Adrenal gland (tissue), 12 donors: ENCODE data around the gene SMARCAD1. TPM values are rescaled to one million over a fixed set of nuclear protein-coding genes. Genes with fewer than 3 reads are reported as not detected.

Source experiments
- DNase-seq, 7 donors: peaks; one replicate each; pipeline ENCODE4 v3.0.0-alpha.2; 2019 to 2020
- H3K27ac ChIP-seq, 5 donors: fragments of 200-600 bp; sonication (generic) in 4 of 5; 1 replicate in 3 of 5; 2 replicates in 2 of 5; pipeline versions ENCODE4 v1.5.1 to v1.8.0; 2016 to 2020; ENCODE audit warnings: mild to moderate bottlenecking in 1 of 5
- H3K27me3 ChIP-seq: fragments of 200-600 bp; 2 replicates; pipeline ENCODE4 v1.8.0; 2021
- H3K36me3 ChIP-seq, 2 donors: fragments of 200-600 bp; replicated peaks in 1 of 2; 1 replicate in 1 of 2; 2 replicates in 1 of 2; pipeline versions ENCODE4 v1.5.1 to v1.8.0; 2018 to 2022
- H3K4me1 ChIP-seq, 2 donors: fragments of 200-600 bp; replicated peaks in 1 of 2; 1 replicate in 1 of 2; 2 replicates in 1 of 2; pipeline versions ENCODE4 v1.5.1 to v1.8.0; 2018 to 2021
- H3K4me3 ChIP-seq, 4 donors: fragments of 200-600 bp; sonication (generic) in 3 of 4; one replicate each; pipeline ENCODE4 v1.5.1; 2016 to 2018
- H3K9me3 ChIP-seq, 3 donors: fragments of 200-600 bp; sonication (generic) in 1 of 3; replicated peaks in 1 of 3; 1 replicate in 2 of 3; 2 replicates in 1 of 3; pipeline versions ENCODE4 v1.5.1 to v1.8.0; 2016 to 2021
- CTCF ChIP-seq, 6 experiments: fragments of 450-650 bp in 4 of 6; fragments of 200-600 bp in 2 of 6; sonication (generic) in 1 of 6; IDR thresholded peaks; 1 replicate in 5 of 6; 2 replicates in 1 of 6; pipeline versions ENCODE4 v1.5.1 to v1.8.0; 2016 to 2021; ENCODE audit warnings: antibody characterized with exemption in 6 of 6, mild to moderate bottlenecking in 2 of 6, moderate library complexity in 1 of 6
- POLR2A ChIP-seq, 2 donors: fragments of 450-650 bp; IDR thresholded peaks; one replicate each; pipeline ENCODE4 v1.6.1; 2017; ENCODE audit warnings: antibody characterized with exemption in 2 of 2, mild to moderate bottlenecking in 2 of 2, moderate library complexity in 1 of 2
- WGBS, 4 donors: extraction: QIAGEN DNeasy Blood & Tissue Kit in 2 of 4; methylation state at CpG; one replicate each; pipeline versions ENCODE4 v1.1.5 to v1.1.7; 2013 to 2017; 5-methylcytosine and 5-hydroxymethylcytosine counted together
- intact Hi-C, 2 donors: fragments of 100-400 bp; cut with DNase I; formaldehyde crosslinking; loops; one replicate each; pipeline versions ENCODE4 v1.14.1 to v1.15.0; 2022 to 2023
- polyA plus RNA-seq, 3 donors: library from polyadenylated mRNA; stranded (reverse); fragments of 200-250 nt in 2 of 3; fragments of 350-450 nt in 1 of 3; fragmentation: Illumina TruSeq in 1 of 3; extraction: RNeasy Lipid Tissue Mini Kit (QIAGEN cat#74804) in 1 of 3; gene quantifications; one replicate each; pipeline ENCODE4 v1.2.3, GENCODE V29; 2013 to 2014
- total RNA-seq, 9 donors: library from RNA; depleted of rRNA in 4 of 9; stranded (reverse); fragments of >200 nt in 4 of 9; fragments of 120-200 nt in 1 of 9; fragmentation: NEBNext Ultra II Directional in 1 of 9; extraction: Animal tissue kit (Norgen Biotek cat#: 25700) in 1 of 9; gene quantifications; one replicate each; pipeline versions ENCODE4 v1.1.0 to v1.2.4, GENCODE V29; 2013 to 2023
- donor health status: healthy with polysubstance abuse.
- donor health status: Bipolar disorder and iron deficiency.
- donor health status: DM: yes; HTN: yes; CAD: no.
- donor health status: DM: no; HTN: no; CAD: no.
- donor health status: DM: no; HTN: no; CAD: no.
- donor health status: DM: yes; HTN: yes; CAD: no.

The SMARCAD1 gene
- total and polyA plus RNA-seq, 12 donors, result 9.0 to 51.9 (median 22.2) TPM

GRCh38 chr4:94216394-94216793 is 8.7 kb downstream of the SMARCAD1 start:
- Histone ChIP-seq H3K9me3 (no peaks in the 10 kb centered on the region), H3K27me3 (no peaks in the 10 kb centered on the region), H3K4me1 (no peaks in the 10 kb centered on the region), H3K36me3 (peaks cover 0 to 31% of the 10 kb centered on the region in 2 donors), H3K4me3 (no peak overlapping the region), H3K27ac (no peak overlapping the region)
- intact Hi-C loops, result no loop called here
- 96 to 98% (median 98%) methylated on average over 3 of the region's 3 CpGs for WGBS, 4 donors
- no peak for TF ChIP-seq POLR2A (IDR thresholded peaks at IDR 0.05)
- TF ChIP-seq CTCF (IDR thresholded peaks at IDR 0.05), result no peak
- DNase-seq, result no peak

GRCh38 chr4:94219402-94219801 is 11.7 kb downstream of the SMARCAD1 start:
- Histone ChIP-seq H3K27ac (no peak overlapping the region), H3K36me3 (peaks cover 0 to 10% of the 10 kb centered on the region in 2 donors), H3K9me3 (no peaks in the 10 kb centered on the region), H3K4me3 (no peak overlapping the region), H3K27me3 (no peaks in the 10 kb centered on the region), H3K4me1 (no peaks in the 10 kb centered on the region)
- intact Hi-C loops, result no loop called here
- no peak for DNase-seq
- 93 to 98% (median 95%) methylated on average over 3 of the region's 3 CpGs for WGBS, 4 donors
- TF ChIP-seq POLR2A (IDR thresholded peaks at IDR 0.05), result no peak
- no peak for TF ChIP-seq CTCF (IDR thresholded peaks at IDR 0.05)

DNA sequence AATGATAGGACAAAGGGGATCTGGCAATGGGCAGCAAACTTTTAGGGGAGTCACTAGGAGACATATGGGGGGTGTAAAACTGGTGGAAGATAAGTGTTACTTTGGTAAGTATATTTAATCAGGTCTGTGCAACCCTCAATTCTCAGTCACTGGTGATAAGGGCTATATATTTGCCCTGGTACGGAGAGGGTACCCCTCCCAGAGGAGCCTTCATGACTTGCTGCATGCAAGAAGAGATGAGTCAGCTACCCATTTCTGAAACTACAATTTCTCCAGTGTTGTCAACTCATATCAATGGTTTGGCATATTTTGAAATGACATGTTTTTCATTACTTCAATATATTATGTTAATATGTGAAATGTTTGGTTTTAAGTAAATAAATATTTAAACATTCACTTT is 14.3 kb downstream of the SMARCAD1 start:
- 72 to 90% (median 77%) methylated on average over 1 of the region's 1 CpG for WGBS, 4 donors

DNA sequence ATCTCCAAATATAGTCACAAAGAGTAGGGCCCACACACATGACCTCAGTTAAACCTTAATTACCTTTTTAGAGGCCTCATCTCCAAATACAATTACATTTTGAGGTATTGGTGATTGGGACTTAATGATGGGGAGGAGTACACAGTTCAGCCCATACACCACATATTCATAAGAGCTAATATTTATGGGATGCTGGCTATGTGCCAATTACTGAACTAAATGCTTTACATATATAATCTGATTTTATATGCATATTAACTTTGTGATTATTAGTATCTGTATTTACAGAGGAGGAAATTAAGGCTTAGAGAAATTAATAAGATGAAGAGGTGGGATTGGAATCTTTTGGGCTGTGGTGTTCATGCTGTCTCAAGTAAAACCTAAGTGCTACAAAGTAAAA is 17.8 kb downstream of the SMARCAD1 start:
- no peak for TF ChIP-seq CTCF (IDR thresholded peaks at IDR 0.05)
- no peak for TF ChIP-seq POLR2A (IDR thresholded peaks at IDR 0.05)
- H3K27me3 ChIP-seq, result no peaks in the 10 kb centered on the region
- intact Hi-C loops, result no loop called here
- H3K4me3 ChIP-seq, result no peak overlapping the region
- H3K36me3 ChIP-seq, result no peaks in the 10 kb centered on the region
- H3K27ac ChIP-seq, result no peak overlapping the region
- H3K4me1 ChIP-seq, result no peaks in the 10 kb centered on the region
- H3K9me3 ChIP-seq, result no peaks in the 10 kb centered on the region
- no peak for DNase-seq

More for the DNA sequence above, 14.3 kb downstream of the SMARCAD1 start:
- no peaks in the 10 kb centered on the region for H3K9me3 ChIP-seq
- H3K27me3 ChIP-seq, result no peaks in the 10 kb centered on the region
- H3K36me3 ChIP-seq, result peaks cover 0 to 10% of the 10 kb centered on the region in 2 donors
- H3K27ac ChIP-seq, result no peak overlapping the region
- intact Hi-C loops, result no loop called here
- DNase-seq, result no peak
- no peak for TF ChIP-seq CTCF (IDR thresholded peaks at IDR 0.05)
- no peak for TF ChIP-seq POLR2A (IDR thresholded peaks at IDR 0.05)
- no peaks in the 10 kb centered on the region for H3K4me1 ChIP-seq
- no peak overlapping the region for H3K4me3 ChIP-seq
